A549 (cell line): ENCODE data around the gene TMEM200A. TPM values are rescaled to one million over a fixed set of nuclear protein-coding genes. Genes with fewer than 3 reads are reported as not detected.

Experiments used
- ATAC-seq, 2 experiments: fragments of 200-7000 bp in 1 of 2; fragments of >200 bp in 1 of 2; cut with Nextera tagmentation in 1 of 2; cut with Tn5 transposase in 1 of 2; 3 replicates each; pipeline versions ENCODE4 v1.8.0 to v1.9.1; 2018 to 2020; ENCODE audit warnings: mild to moderate bottlenecking in 1 of 2, moderate library complexity in 1 of 2
- CTCF ChIA-PET: fragments of 300-600 bp; sonication (Branson Sonifier 250); formaldehyde crosslinking; extraction: SDS; loops from one replicate; lab custom pipeline; 2021; ENCODE audit warnings: antibody characterized with exemption, inconsistent platforms; lab: Yijun Ruan, JAX
- POLR2A ChIA-PET: fragments of 350-600 bp; formaldehyde crosslinking; extraction: SDS; loops from one replicate; lab custom pipeline; 2021; ENCODE audit warnings: antibody characterized with exemption, inconsistent platforms; lab: Yijun Ruan, JAX
- DNase-seq, 2 experiments: peaks; one replicate each; pipeline versions ENCODE4 v3.0.0 to v3.0.0-alpha.2; 2011 to 2016; ENCODE audit warnings: low read depth in 1 of 2, low spot score in 1 of 2
- FAIRE-seq: peaks from 2 replicates; lab custom pipeline; 2011; peaks lifted over from hg19 to GRCh38; lab: Jason Lieb, UNC
- H3K27ac ChIP-seq, 2 experiments: fragments of >200 bp; sonication (Bioruptor Twin); formaldehyde crosslinking; 3 replicates each; pipeline ENCODE4 v1.5.1; 2016 to 2017
- H3K4me1 ChIP-seq: fragments of >200 bp; sonication (Bioruptor Twin); formaldehyde crosslinking; 3 replicates; pipeline ENCODE4 v1.6.1; 2016
- H3K4me2 ChIP-seq: fragments of >200 bp; sonication (Bioruptor Twin); formaldehyde crosslinking; 3 replicates; pipeline ENCODE4 v1.6.1; 2016
- H3K4me3 ChIP-seq: fragments of >200 bp; sonication (Bioruptor Twin); formaldehyde crosslinking; 3 replicates; pipeline ENCODE4 v1.5.1; 2016
- H3K9me3 ChIP-seq: fragments of >200 bp; sonication (Bioruptor Twin); formaldehyde crosslinking; 3 replicates; pipeline ENCODE4 v1.6.1; 2016
- ATOH8 ChIP-seq: fragments of 250-450 bp; sonication (Bioruptor Pico); IDR thresholded peaks from 2 replicates; pipeline ENCODE4 v1.5.0; 2020; ENCODE audit warnings: low read depth, mild to moderate bottlenecking, moderate library complexity
- EHF ChIP-seq: fragments of 250-450 bp; sonication (Bioruptor Pico); IDR thresholded peaks from 2 replicates; pipeline ENCODE4 v1.5.0; 2020; ENCODE audit warnings: mild to moderate bottlenecking
- EHMT2 ChIP-seq: fragments of 200-600 bp; sonication (generic); IDR thresholded peaks from 2 replicates; pipeline ENCODE4 v1.6.1; 2016; ENCODE audit warnings: antibody characterized with exemption, low read depth, mild to moderate bottlenecking, moderate library complexity
- EP300 ChIP-seq, 2 experiments: fragments of >200 bp; sonication (Bioruptor Twin); formaldehyde crosslinking; IDR thresholded peaks; 2 replicates in 1 of 2; 3 replicates in 1 of 2; pipeline ENCODE4 v1.6.1; 2016 to 2017
- FOSB ChIP-seq: fragments of 250-450 bp; sonication (Bioruptor Pico); IDR thresholded peaks from 2 replicates; pipeline ENCODE4 v1.5.0; 2020; ENCODE audit warnings: mild to moderate bottlenecking, moderate library complexity
- FOXS1 ChIP-seq: fragments of 250-450 bp; sonication (Bioruptor Pico); IDR thresholded peaks from 2 replicates; pipeline ENCODE4 v1.5.0; 2020; ENCODE audit warnings: mild to moderate bottlenecking, moderate library complexity
- HDAC2 ChIP-seq: fragments of 200-600 bp; sonication (generic); IDR thresholded peaks from 2 replicates; pipeline ENCODE4 v1.6.1; 2016
- HMGXB4 ChIP-seq: fragments of 250-450 bp; sonication (Bioruptor Pico); IDR thresholded peaks from 2 replicates; pipeline ENCODE4 v1.5.0; 2021; ENCODE audit warnings: mild to moderate bottlenecking, moderate library complexity, borderline replicate concordance
- HOXB5 ChIP-seq: fragments of 250-450 bp; sonication (Bioruptor Pico); IDR thresholded peaks from 2 replicates; pipeline ENCODE4 v1.5.0; 2020; ENCODE audit warnings: mild to moderate bottlenecking, moderate library complexity
- JUN ChIP-seq, 2 experiments: fragments of >200 bp; sonication (Bioruptor Twin); formaldehyde crosslinking; IDR thresholded peaks; 2 replicates in 1 of 2; 3 replicates in 1 of 2; pipeline ENCODE4 v1.6.1; 2016 to 2017
- NFE2L2 ChIP-seq: fragments of 150-350 bp; conservative IDR thresholded peaks from 2 replicates; pipeline ENCODE4 v1.6.1; 2014; ENCODE audit warnings: low read length
- POLR2AphosphoS2 ChIP-seq: conservative IDR thresholded peaks from 2 replicates; pipeline ENCODE4 v1.6.1; 2012; ENCODE audit warnings: low read length, improper control_type of control experiment, inconsistent platforms
- SMC3 ChIP-seq: fragments of >200 bp; sonication (Bioruptor Twin); formaldehyde crosslinking; IDR thresholded peaks from 3 replicates; pipeline ENCODE4 v1.6.1; 2018; ENCODE audit warnings: inconsistent platforms
- USF2 ChIP-seq: fragments of 450-650 bp; IDR thresholded peaks from 2 replicates; pipeline ENCODE4 v1.6.1; 2014; ENCODE audit warnings: antibody characterized with exemption
- ZC3H11A ChIP-seq: fragments of 450-650 bp; IDR thresholded peaks from 2 replicates; pipeline ENCODE4 v1.6.1; 2014; ENCODE audit warnings: antibody characterized with exemption, mild to moderate bottlenecking
- ZFP36 ChIP-seq: fragments of 450-650 bp; IDR thresholded peaks from 2 replicates; pipeline ENCODE4 v1.6.1; 2014; ENCODE audit warnings: borderline replicate concordance; ENCODE audit not compliant: partially characterized antibody
- ZSCAN20 ChIP-seq: fragments of 250-450 bp; sonication (Bioruptor Pico); IDR thresholded peaks from 2 replicates; pipeline ENCODE4 v1.8.0; 2022; ENCODE audit warnings: mild to moderate bottlenecking, moderate library complexity
- WGBS: methylation state at CpG from one replicate; pipeline ENCODE4 v1.1.6; 2017; ENCODE audit errors: missing lambda C conversion rate; 5-methylcytosine and 5-hydroxymethylcytosine counted together
- polyA plus RNA-seq, 4 experiments: library from polyadenylated mRNA; depleted of rRNA in 3 of 4; stranded (reverse); fragments of >200 nt; fragmentation: RNase III in 1 of 4; extraction: RNeasy Plus Mini Kit Qiagen cat#74134 plus additional on column Dnase treatment in 1 of 4; gene quantifications; 2 replicates in 3 of 4; 3 replicates in 1 of 4; pipeline ENCODE4 v1.2.3, GENCODE V29; 2011 to 2017

Gene TMEM200A
- polyA plus RNA-seq, 2 of the 4 experiments (the other 2 are of a cell fraction), result 0.03 TPM; not detected in 1

DNA sequence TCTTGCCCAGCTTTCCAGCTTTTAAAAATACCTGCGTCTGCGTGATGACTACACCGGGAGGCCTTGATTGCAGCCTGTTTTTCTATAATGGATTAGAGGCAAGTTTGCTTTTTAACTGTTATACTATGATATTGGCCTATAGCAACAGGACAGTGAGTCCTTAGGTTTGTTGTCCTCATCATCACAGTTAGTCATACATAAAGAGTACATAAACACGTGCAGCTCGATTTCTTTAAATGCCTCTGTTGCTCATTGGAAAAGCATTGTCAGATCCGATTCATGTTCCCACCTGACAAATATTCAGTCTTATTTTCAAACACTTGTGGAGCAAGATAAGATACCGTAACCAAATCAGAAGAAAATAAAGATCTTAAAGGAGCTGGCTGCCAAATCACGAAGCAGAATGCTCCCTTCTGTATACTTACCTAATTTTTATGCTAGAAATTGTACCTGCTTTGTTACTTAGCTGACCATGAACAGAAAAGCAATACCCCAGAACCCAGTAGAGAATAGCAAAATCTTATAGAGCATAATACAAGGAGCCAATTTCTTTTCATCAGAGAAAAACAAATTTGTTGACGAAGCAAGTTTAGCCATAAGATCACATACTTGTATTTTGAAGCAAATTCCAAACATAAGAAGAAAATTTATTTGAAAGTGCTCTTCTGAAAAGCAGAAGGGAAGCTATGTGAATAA, 100.4 kb downstream of the TMEM200A start:
- 36% methylated on average over 9 of the region's 9 CpGs for WGBS
- Histone ChIP-seq H3K9me3 (no peaks in the 10 kb centered on the region), H3K4me3 (no peak overlapping the region), H3K4me1 (no peaks in the 10 kb centered on the region), H3K4me2 (no peak overlapping the region), H3K27ac (no peak overlapping the region)
- TF ChIP-seq ZC3H11A, result no peak
- no peak for TF ChIP-seq EHMT2
- no peak for TF ChIP-seq HOXB5
- no peak for TF ChIP-seq ZFP36
- no peak for TF ChIP-seq ATOH8
- TF ChIP-seq POLR2AphosphoS2, result no peak
- TF ChIP-seq FOXS1, result no peak
- no peak for TF ChIP-seq HMGXB4 (CRISPR knock-in tag)
- FAIRE-seq, result no peak
- CTCF ChIA-PET, result no interaction called here
- ATAC-seq, result no peak
- no peak for DNase-seq
- POLR2A ChIA-PET, result no interaction called here

GRCh38 chr6:130466748-130467061, 100.9 kb downstream of the TMEM200A start:
- no peak overlapping the region for H3K27ac ChIP-seq
- FAIRE-seq (no peak), DNase-seq (no peak), ATAC-seq (no peak)
- H3K9me3 ChIP-seq, result no peaks in the 10 kb centered on the region
- no peak overlapping the region for H3K4me3 ChIP-seq
- no peaks in the 10 kb centered on the region for H3K4me1 ChIP-seq
- CTCF ChIA-PET, result no interaction called here
- 5% methylated on average over 5 of the region's 5 CpGs for WGBS
- no peak for TF ChIP-seq NFE2L2
- TF ChIP-seq USF2, result no peak
- TF ChIP-seq FOSB (CRISPR knock-in tag), result no peak
- TF ChIP-seq EHF, result no peak
- TF ChIP-seq EP300 (IDR thresholded peaks at IDR 0.05), result no peak
- TF ChIP-seq JUN (IDR thresholded peaks at IDR 0.05), result no peak
- TF ChIP-seq ZSCAN20 (CRISPR knock-in tag), result no peak
- no peak for TF ChIP-seq SMC3
- H3K4me2 ChIP-seq, result no peak overlapping the region
- POLR2A ChIA-PET, result no interaction called here

DNA sequence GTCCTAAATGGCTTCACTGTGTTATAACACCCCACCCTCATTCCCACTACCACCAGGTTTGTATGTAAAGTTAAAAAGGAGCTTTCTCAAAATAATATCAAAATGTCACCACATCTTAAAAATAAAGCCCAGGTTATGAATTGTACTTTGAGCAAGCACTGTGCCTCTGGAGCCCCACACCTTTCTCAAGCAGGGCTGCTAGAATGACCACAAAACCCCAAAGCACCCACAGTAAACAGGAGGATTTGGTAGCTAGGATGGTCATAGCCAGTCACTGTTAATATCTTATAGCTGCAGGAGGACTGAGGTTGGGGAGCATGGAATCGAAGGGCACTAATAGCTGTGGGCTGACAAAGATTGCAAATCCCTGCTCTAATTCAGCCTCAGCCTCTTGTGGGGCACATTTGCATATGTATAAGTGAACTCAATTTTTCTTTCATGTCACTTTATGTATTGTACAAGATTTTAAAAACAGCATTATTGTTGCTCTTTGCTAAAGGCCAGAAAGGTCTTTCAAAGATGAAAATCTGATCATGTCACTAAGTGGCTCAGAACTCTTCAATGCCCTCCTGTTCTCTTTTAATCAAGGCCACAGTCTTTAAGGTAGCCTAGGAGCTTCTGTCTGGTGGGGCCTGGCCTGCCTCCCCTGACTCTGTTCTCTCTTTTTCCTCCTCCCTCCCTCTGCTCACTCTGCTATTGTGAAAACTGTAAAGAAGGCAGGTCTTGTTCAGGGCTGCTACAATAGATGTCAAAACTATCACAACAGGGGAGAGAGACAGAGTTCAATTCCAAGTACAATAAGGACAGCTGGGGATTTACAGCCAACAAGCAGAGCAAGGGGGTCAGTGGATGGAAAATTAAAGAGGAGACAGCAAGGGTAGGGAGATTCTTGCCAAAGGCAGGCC, 101.6 kb downstream of the TMEM200A start:
- no peaks in the 10 kb centered on the region for H3K9me3 ChIP-seq

More for the DNA sequence above, 101.6 kb downstream of the TMEM200A start:
- Histone ChIP-seq H3K27ac (no peak overlapping the region), H3K4me3 (no peak overlapping the region), H3K4me2 (no peak overlapping the region), H3K4me1 (no peaks in the 10 kb centered on the region)
- ChIA-PET CTCF (no interaction called here), POLR2A (no interaction called here)
- FAIRE-seq (no peak), DNase-seq (no peak), ATAC-seq (no peak)
- 0% methylated on average over 1 of the region's 1 CpG for WGBS
- no peak for TF ChIP-seq HDAC2
